Measurements from ENCODE around the gene FAH. TPM values are rescaled to one million over a fixed set of nuclear protein-coding genes. Genes with fewer than 3 reads are reported as not detected.
A peak's percentile ranks its signal among the peaks of the same experiment; 100 is the strongest.

FAH gene
- total and polyA plus RNA-seq, 11 donors = 12.4 to 48.9 (median 24.0) TPM

DNA sequence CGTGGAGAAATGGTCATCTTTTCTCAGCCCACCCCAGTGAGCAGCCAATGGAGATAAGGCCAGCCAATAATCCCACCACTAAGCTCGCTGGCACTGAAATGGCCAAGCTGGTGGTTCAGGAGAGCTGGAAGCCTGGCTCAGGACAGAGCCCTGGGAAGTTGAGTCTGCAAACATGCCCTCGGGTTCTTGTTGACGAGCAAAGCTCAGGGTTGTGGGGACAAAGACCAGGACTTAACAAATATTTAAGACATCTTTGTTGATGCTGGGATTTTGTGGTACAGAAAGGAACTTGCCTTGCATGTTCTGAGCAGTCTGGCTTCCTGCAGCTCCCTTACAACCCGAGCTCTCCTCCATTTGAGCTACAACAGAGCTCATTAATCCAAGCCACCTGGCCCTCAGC lies 4.4 kb downstream of the FAH start:
- Histone ChIP-seq H3K27ac (no peak overlapping the region), H3K27me3 (no peaks in the 10 kb centered on the region), H3K4me1 (peaks cover 0 to 54% (median 12%) of the 10 kb centered on the region in 12 donors), H3K9me3 (no peaks in the 10 kb centered on the region), H3K36me3 (peaks cover 0 to 16% (median 0%) of the 10 kb centered on the region in 9 donors), H3K4me3 (no peak overlapping the region)
- no peak for DNase-seq
- TF ChIP-seq POLR2A (IDR thresholded peaks at IDR 0.05) = no peak
- TF ChIP-seq, protein P1, sequence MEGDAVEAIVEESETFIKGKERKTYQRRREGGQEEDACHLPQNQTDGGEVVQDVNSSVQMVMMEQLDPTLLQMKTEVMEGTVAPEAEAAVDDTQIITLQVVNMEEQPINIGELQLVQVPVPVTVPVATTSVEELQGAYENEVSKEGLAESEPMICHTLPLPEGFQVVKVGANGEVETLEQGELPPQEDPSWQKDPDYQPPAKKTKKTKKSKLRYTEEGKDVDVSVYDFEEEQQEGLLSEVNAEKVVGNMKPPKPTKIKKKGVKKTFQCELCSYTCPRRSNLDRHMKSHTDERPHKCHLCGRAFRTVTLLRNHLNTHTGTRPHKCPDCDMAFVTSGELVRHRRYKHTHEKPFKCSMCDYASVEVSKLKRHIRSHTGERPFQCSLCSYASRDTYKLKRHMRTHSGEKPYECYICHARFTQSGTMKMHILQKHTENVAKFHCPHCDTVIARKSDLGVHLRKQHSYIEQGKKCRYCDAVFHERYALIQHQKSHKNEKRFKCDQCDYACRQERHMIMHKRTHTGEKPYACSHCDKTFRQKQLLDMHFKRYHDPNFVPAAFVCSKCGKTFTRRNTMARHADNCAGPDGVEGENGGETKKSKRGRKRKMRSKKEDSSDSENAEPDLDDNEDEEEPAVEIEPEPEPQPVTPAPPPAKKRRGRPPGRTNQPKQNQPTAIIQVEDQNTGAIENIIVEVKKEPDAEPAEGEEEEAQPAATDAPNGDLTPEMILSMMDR (IDR thresholded peaks at IDR 0.05) = no peak
- no peak for ATAC-seq
- WGBS, 4 donors = 85 to 98% (median 95%) methylated on average over 5 of the region's 5 CpGs
- intact Hi-C loops (cut with DNase I) = loop anchor here in 6 of 10 donors (5.0 to 10.0 kb wide), 4 partner anchors 92 to 262 kb away; partner anchors contain the start of genes MTHFS (in 1 of the 6) and ZFAND6 (in 1 of the 6)

GRCh38 chr15:80159301-80159700 lies 6.5 kb downstream of the FAH start:
- intact Hi-C loops (cut with DNase I) = loop anchor here in 6 of 10 donors (5.0 to 10.0 kb wide), 4 partner anchors 94 to 264 kb away; partner anchors contain the start of genes MTHFS (in 1 of the 6) and ZFAND6 (in 1 of the 6)
- Histone ChIP-seq H3K9me3 (no peaks in the 10 kb centered on the region), H3K27me3 (no peaks in the 10 kb centered on the region), H3K27ac (no peak overlapping the region), H3K4me1 (peaks cover 0 to 42% (median 7%) of the 10 kb centered on the region in 12 donors), H3K36me3 (peaks cover 0 to 21% (median 0%) of the 10 kb centered on the region in 9 donors), H3K4me3 (no peak overlapping the region)
- no peak for TF ChIP-seq POLR2A (IDR thresholded peaks at IDR 0.05)
- TF ChIP-seq, protein P1 (IDR thresholded peaks at IDR 0.05) = no peak
- DNase-seq (no peak), ATAC-seq (no peak)
- 93 to 97% (median 96%) methylated on average over 5 of the region's 5 CpGs for WGBS, 4 donors

- 80 to 93% (median 91%) methylated on average over 9 to 12 of the region's 12 CpGs for WGBS, 4 donors
- Histone ChIP-seq H3K4me3 (no peak overlapping the region), H3K27ac (peak overlapping the region in 2 of 12 donors; percentile 36 to 72), H3K9me3 (no peaks in the 10 kb centered on the region), H3K4me1 (peaks cover 0 to 35% (median 7%) of the 10 kb centered on the region in 12 donors), H3K36me3 (peaks cover 0 to 24% (median 0%) of the 10 kb centered on the region in 9 donors), H3K27me3 (no peaks in the 10 kb centered on the region)
- TF ChIP-seq, protein P1 (IDR thresholded peaks at IDR 0.05) = no peak
- TF ChIP-seq POLR2A (IDR thresholded peaks at IDR 0.05) = no peak
- intact Hi-C loops (cut with DNase I) = loop anchor here in 6 of 10 donors (5.0 to 10.0 kb wide), 5 partner anchors 95 to 275 kb away; partner anchors contain the start of genes MTHFS (in 1 of the 6) and ZFAND6 (in 1 of the 6)
- DNase-seq (no peak), ATAC-seq (peak in 1 of 4 donors; percentile 9)
Observed at GRCh38 chr15:80159811-80160569, 7.2 kb downstream of the FAH start.

- H3K36me3 ChIP-seq = peaks cover 0 to 24% (median 0%) of the 10 kb centered on the region in 9 donors
- intact Hi-C loops (cut with DNase I) = loop anchor here in 1 of 10 donors (10.0 kb wide), 1 partner anchor 276 kb away; no protein-coding TSS in a partner anchor
- 69 to 82% (median 75%) methylated on average over 5 to 7 of the region's 7 CpGs for WGBS, 4 donors
Observed at GRCh38 chr15:80160570-80161156, 7.9 kb downstream of the FAH start.

More at GRCh38 chr15:80160570-80161156, 7.9 kb downstream of the FAH start:
- Histone ChIP-seq H3K27ac (peak overlapping the region in 2 of 12 donors; percentile 36 to 72), H3K4me1 (peaks cover 0 to 29% (median 6%) of the 10 kb centered on the region in 12 donors), H3K9me3 (no peaks in the 10 kb centered on the region), H3K4me3 (no peak overlapping the region), H3K27me3 (no peaks in the 10 kb centered on the region)
- peak; percentile 39 to 87 (median 76) for ATAC-seq
- DNase-seq = peak in 4 of 5 donors; percentile 41 to 62 (median 51)
- TF ChIP-seq, protein P1 (IDR thresholded peaks at IDR 0.05) = no peak
- TF ChIP-seq POLR2A (IDR thresholded peaks at IDR 0.05) = no peak

All from heart left ventricle (tissue), 16 donors.